ENCODE data around the gene KRT6B.
"Not testable (repeated sequence)": the region's sequence is repeated elsewhere in the genome, so short reads cannot be mapped to it uniquely, and the experiment has no call there.

The KRT6B gene

DNA sequence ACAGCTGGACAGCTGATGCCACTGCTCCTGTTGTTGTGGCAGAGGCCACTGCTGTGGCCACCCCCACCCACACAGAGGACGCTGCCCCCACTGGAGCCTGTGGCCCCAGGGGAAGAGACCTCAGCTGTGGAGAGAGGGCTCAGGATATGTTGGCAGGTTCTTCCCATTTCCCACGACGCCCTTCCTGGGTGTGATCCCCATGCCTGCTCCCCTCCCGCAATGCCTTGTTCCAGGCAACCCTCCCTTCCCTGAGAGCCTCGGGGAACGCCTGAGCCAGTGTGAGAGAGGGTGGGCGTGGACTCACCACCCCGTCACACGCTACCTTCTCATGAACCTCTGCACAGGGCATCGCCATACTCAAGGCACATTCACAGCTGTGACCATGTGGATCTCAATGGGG is 40.1 kb downstream of the KRT6B start:
- DNase-seq, result no peak

DNA sequence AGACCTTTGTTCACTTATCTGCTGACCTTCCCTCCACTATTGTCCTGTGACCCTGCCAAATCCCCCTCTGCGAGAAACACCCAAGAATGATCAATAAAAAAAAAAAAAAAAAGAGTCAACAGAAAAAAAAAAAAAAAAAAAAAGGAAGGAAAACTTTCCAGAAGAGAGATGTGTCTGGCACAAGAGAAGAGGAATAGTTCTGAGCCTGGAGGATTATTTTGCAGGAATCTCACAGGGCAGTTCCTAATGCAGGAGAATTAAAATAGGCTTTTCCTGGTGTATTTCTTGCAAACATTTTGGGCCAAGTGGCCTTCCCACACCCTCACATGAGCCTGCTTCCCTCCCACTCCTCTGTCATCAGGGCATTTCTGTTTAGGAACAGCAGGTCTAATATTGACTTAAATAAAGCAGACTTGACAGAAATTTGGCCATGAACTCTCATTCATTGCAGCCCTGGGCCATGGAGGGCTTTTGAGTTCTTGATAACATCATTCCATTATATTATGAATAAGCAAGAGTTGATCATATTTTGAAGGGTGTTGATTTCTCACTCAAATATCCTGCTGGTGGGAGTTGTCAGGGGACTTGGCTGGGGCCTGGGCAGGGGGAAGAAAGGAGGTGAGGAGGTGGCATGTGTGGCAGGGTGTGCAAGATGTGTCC is 41.2 kb downstream of the KRT6B start:
- not testable (repeated sequence) for DNase-seq

DNA sequence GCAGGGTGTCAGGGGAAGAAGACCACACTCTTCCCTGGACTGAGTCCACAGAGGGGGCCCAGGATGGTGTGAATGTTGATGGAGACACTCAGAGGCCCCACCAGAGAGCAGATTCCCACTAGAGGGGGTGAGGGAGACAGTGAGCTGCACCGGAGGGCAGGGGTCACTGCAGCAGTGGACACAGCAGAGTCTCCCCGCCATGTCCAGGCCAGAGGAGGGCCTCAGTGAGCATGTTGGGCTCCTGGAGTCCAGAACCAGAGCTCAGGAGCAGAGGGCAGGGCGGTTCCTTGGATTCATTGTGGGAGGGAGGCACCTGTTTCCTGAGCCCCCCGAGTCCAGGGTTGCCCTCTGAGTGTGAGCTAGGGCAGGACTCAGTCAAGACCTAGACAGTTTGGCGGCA is 44.0 kb downstream of the KRT6B start:
- no peak for DNase-seq

- DNase-seq, result no peak
These were observed 46.0 kb downstream of the KRT6B start, which contains the start of gene KRT82 for GRCh38 chr12:52405922-52406385. TSS of gene KRT82 (minus strand) at chr12:52406335. CDS start at chr12:52406277, 58 bp downstream.

- no peak for DNase-seq
These were observed 47.0 kb downstream of the KRT6B start for GRCh38 chr12:52404951-52405350.

DNA sequence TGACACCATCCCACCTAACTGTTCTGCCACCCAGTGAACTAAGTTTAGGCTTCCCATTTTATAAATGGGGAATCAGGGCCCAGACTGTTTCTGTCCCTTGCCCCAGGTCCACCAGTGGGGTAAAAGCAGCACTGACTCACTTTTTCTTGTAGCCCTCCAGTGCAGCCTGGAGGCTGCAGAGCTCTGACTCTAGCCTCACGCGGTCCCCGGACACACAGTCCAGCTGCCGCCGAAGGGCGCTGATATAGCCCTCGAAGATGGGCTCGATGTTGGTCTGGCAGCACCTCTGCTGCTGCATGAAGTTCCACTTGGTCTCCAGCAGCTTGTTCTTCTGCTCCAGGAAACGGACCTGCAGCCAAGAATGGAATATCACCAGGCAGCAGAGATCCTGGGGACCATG is 48.4 kb downstream of the KRT6B start:
- DNase-seq, result no peak

- DNase-seq, result no peak
These were observed 48.9 kb downstream of the KRT6B start for GRCh38 chr12:52402873-52403540.

- DNase-seq, result no peak
These were observed 49.6 kb downstream of the KRT6B start for GRCh38 chr12:52402377-52402776.

GRCh38 chr12:52401926-52402325 is 50.0 kb downstream of the KRT6B start:
- DNase-seq, result no peak

GRCh38 chr12:52401526-52401925 is 50.4 kb downstream of the KRT6B start:
- no peak for DNase-seq

GRCh38 chr12:52400906-52401305 is 51.0 kb downstream of the KRT6B start:
- DNase-seq, result no peak

- no peak for DNase-seq
These were observed 52.2 kb downstream of the KRT6B start for GRCh38 chr12:52399756-52400155.

GRCh38 chr12:52398176-52398575 is 53.8 kb downstream of the KRT6B start:
- no peak for DNase-seq

DNA sequence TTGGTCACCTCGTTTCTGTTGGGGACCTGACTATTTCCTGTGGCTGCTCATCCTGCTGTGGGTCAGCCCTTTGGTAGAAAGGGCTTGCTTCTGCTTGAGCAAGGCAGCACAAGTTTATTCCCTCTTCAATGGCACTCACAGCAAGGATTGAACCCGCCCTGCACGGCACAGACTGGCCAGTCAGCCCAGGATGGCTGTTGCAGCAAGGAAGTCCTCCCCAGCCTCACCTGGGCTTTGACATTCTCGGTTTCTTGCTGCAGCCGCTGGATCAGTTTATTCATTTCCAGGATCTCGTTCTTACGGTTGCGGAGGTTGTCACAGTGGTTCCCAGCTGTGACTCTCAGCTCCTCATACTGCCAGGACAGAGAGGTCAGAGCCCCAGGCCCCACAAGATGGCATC is 55.3 kb downstream of the KRT6B start:
- DNase-seq, result no peak

All from fibroblast of skin of back (primary cell).